ENCODE results near the gene CST1. TPM values are rescaled to one million over a fixed set of nuclear protein-coding genes. Genes with fewer than 3 reads are reported as not detected.
"Not testable (repeated sequence)": the region's sequence is repeated elsewhere in the genome, so short reads cannot be mapped to it uniquely, and the experiment has no call there.

Gene CST1
- total RNA-seq, 1 donor from 2014 or later, result not detected

- intact Hi-C loops (cut with micrococcal nuclease), result no loop called here
- DNase-seq, result no peak
- Histone ChIP-seq H3K4me1 (peaks cover 11% of the 10 kb centered on the region), H3K27me3 (ENCODE audit: low read depth) (no peaks in the 10 kb centered on the region), H3K27ac (replicated peaks) (no peak overlapping the region), H3K4me3 (no peak overlapping the region), H3K36me3 (no peaks in the 10 kb centered on the region), H3K9me3 (replicated peaks) (no peaks in the 10 kb centered on the region)
- no peak for TF ChIP-seq CTCF (IDR thresholded peaks at IDR 0.05; ENCODE audit: borderline replicate concordance)
These were observed 2.4 kb upstream of the CST1 start for GRCh38 chr20:23753194-23753548.

- intact Hi-C loops (cut with micrococcal nuclease), result no loop called here
- H3K9me3 ChIP-seq (replicated peaks), result no peaks in the 10 kb centered on the region
- no peak for TF ChIP-seq CTCF (IDR thresholded peaks at IDR 0.05; ENCODE audit: borderline replicate concordance)
- no peak for DNase-seq
- no peak overlapping the region for H3K4me3 ChIP-seq
- no peaks in the 10 kb centered on the region for H3K27me3 ChIP-seq (ENCODE audit: low read depth)
- no peak overlapping the region for H3K27ac ChIP-seq (replicated peaks)
- H3K36me3 ChIP-seq, result no peaks in the 10 kb centered on the region
- peaks cover 11% of the 10 kb centered on the region for H3K4me1 ChIP-seq
These were observed 1.9 kb upstream of the CST1 start for GRCh38 chr20:23752481-23753193.

GRCh38 chr20:23752019-23752418 lies 1.3 kb upstream of the CST1 start:
- DNase-seq, result no peak
- H3K27me3 ChIP-seq (ENCODE audit: low read depth), result no peaks in the 10 kb centered on the region
- peaks cover 11% of the 10 kb centered on the region for H3K4me1 ChIP-seq
- H3K36me3 ChIP-seq, result no peaks in the 10 kb centered on the region
- intact Hi-C loops (cut with micrococcal nuclease), result no loop called here
- TF ChIP-seq CTCF (IDR thresholded peaks at IDR 0.05; ENCODE audit: borderline replicate concordance), result no peak
- H3K9me3 ChIP-seq (replicated peaks), result no peaks in the 10 kb centered on the region
- no peak overlapping the region for H3K4me3 ChIP-seq
- H3K27ac ChIP-seq (replicated peaks), result no peak overlapping the region

- no peak for DNase-seq
These were observed 989 bp downstream of the CST1 start for GRCh38 chr20:23749746-23750145.

GRCh38 chr20:23748975-23749374 lies 1.8 kb downstream of the CST1 start:
- H3K27ac ChIP-seq (replicated peaks); H3K9me3 ChIP-seq (replicated peaks); DNase-seq; H3K4me1 ChIP-seq; H3K36me3 ChIP-seq; H3K4me3 ChIP-seq; intact Hi-C loops (cut with micrococcal nuclease); H3K27me3 ChIP-seq (ENCODE audit: low read depth): not testable (repeated sequence)

More at GRCh38 chr20:23749746-23750145, 989 bp downstream of the CST1 start:
- intact Hi-C loops (cut with micrococcal nuclease), result no loop called here
- Histone ChIP-seq H3K27me3 (ENCODE audit: low read depth) (no peaks in the 10 kb centered on the region), H3K27ac (replicated peaks) (no peak overlapping the region), H3K4me1 (peaks cover 6% of the 10 kb centered on the region), H3K36me3 (no peaks in the 10 kb centered on the region), H3K4me3 (no peak overlapping the region), H3K9me3 (replicated peaks) (no peaks in the 10 kb centered on the region)
- TF ChIP-seq CTCF (IDR thresholded peaks at IDR 0.05; ENCODE audit: borderline replicate concordance), result no peak

GRCh38 chr20:23747551-23747950 lies 3.2 kb downstream of the CST1 start:
- H3K9me3 ChIP-seq (replicated peaks); intact Hi-C loops (cut with micrococcal nuclease): not testable (repeated sequence)

GRCh38 chr20:23747092-23747491 lies 3.6 kb downstream of the CST1 start:
- H3K36me3 ChIP-seq; intact Hi-C loops (cut with micrococcal nuclease); H3K9me3 ChIP-seq (replicated peaks): not testable (repeated sequence)

More at GRCh38 chr20:23747551-23747950, 3.2 kb downstream of the CST1 start:
- H3K27ac ChIP-seq (replicated peaks); H3K27me3 ChIP-seq (ENCODE audit: low read depth); DNase-seq; H3K4me3 ChIP-seq; H3K4me1 ChIP-seq; H3K36me3 ChIP-seq: not testable (repeated sequence)

More at GRCh38 chr20:23747092-23747491, 3.6 kb downstream of the CST1 start:
- not testable (repeated sequence) for H3K27ac ChIP-seq (replicated peaks); H3K4me1 ChIP-seq; H3K4me3 ChIP-seq; DNase-seq; H3K27me3 ChIP-seq (ENCODE audit: low read depth)
